HepG2 (cell line): ENCODE results near the gene CCN6. TPM values are rescaled to one million over a fixed set of nuclear protein-coding genes. Genes with fewer than 3 reads are reported as not detected.

Experiments
- GABPB1 ChIP-seq: IDR thresholded peaks from 2 replicates; pipeline ENCODE4 v1.6.1; 2016; ENCODE audit warnings: mild to moderate bottlenecking, missing genetic modification reagents, moderate library complexity, missing compliant biosample characterization
- GATAD1 ChIP-seq: IDR thresholded peaks from 2 replicates; pipeline ENCODE4 v1.6.1; 2016; ENCODE audit warnings: missing genetic modification reagents, missing compliant biosample characterization
- GLMP ChIP-seq: sonication (generic); formaldehyde crosslinking; IDR thresholded peaks from 2 replicates; pipeline ENCODE4 v1.9.0; 2021; ENCODE audit warnings: missing genetic modification reagents, mild to moderate bottlenecking, borderline replicate concordance
- KAT8 ChIP-seq: IDR thresholded peaks from 2 replicates; pipeline ENCODE4 v1.6.1; 2016; ENCODE audit warnings: missing genetic modification reagents, missing compliant biosample characterization
- MAFK ChIP-seq, 2 experiments: IDR thresholded peaks in 1 of 2; conservative IDR thresholded peaks in 1 of 2; 2 replicates each; pipeline ENCODE4 v1.6.1; 2011; ENCODE audit warnings: improper control_type of control experiment in 2 of 2, low read length in 2 of 2
- MTF1 ChIP-seq: sonication (generic); formaldehyde crosslinking; IDR thresholded peaks from 2 replicates; pipeline ENCODE4 v1.5.0; 2020; ENCODE audit warnings: missing genetic modification reagents
- NFIC ChIP-seq: IDR thresholded peaks from 2 replicates; pipeline ENCODE4 v1.6.1; 2012; ENCODE audit warnings: mild to moderate bottlenecking, low read length, inconsistent platforms
- SALL1 ChIP-seq: sonication (generic); formaldehyde crosslinking; IDR thresholded peaks from 2 replicates; pipeline ENCODE4 v1.8.0; 2022; ENCODE audit warnings: mild to moderate bottlenecking, missing genetic modification reagents
- TARDBP ChIP-seq: sonication (generic); formaldehyde crosslinking; IDR thresholded peaks from 2 replicates; pipeline ENCODE4 v1.8.0; 2022; ENCODE audit warnings: mild to moderate bottlenecking, missing genetic modification reagents
- TGIF2 ChIP-seq: IDR thresholded peaks from 2 replicates; pipeline ENCODE4 v1.6.1; 2016; ENCODE audit warnings: control low read depth, missing compliant biosample characterization
- THAP11 ChIP-seq: IDR thresholded peaks from 2 replicates; pipeline ENCODE4 v1.6.1; 2016; ENCODE audit warnings: missing biosample characterization, missing genetic modification reagents
- YEATS2 ChIP-seq: sonication (generic); formaldehyde crosslinking; IDR thresholded peaks from 2 replicates; pipeline ENCODE4 v1.4.0; 2020; ENCODE audit warnings: missing genetic modification reagents, borderline replicate concordance
- ZBTB26 ChIP-seq: IDR thresholded peaks from 2 replicates; pipeline ENCODE4 v1.6.1; 2016; ENCODE audit warnings: missing compliant biosample characterization, missing genetic modification reagents, borderline replicate concordance
- ZBTB33 ChIP-seq: sonication (generic); formaldehyde crosslinking; IDR thresholded peaks from 2 replicates; pipeline ENCODE4 v1.4.0; 2020; ENCODE audit warnings: missing genetic modification reagents
- ZBTB39 ChIP-seq: sonication (generic); formaldehyde crosslinking; IDR thresholded peaks from 2 replicates; pipeline ENCODE4 v1.5.0; 2020; ENCODE audit warnings: missing genetic modification reagents
- ZMAT3 ChIP-seq: sonication (generic); formaldehyde crosslinking; conservative IDR thresholded peaks from 2 replicates; pipeline ENCODE4 v1.7.0; 2021; ENCODE audit warnings: missing genetic modification reagents
- ZNF512B ChIP-seq: sonication (generic); formaldehyde crosslinking; IDR thresholded peaks from 2 replicates; pipeline ENCODE4 v1.5.1; 2020; ENCODE audit warnings: missing genetic modification reagents, mild to moderate bottlenecking, borderline replicate concordance
- ZNF547 ChIP-seq: sonication (generic); formaldehyde crosslinking; IDR thresholded peaks from 2 replicates; pipeline ENCODE4 v1.5.1; 2020; ENCODE audit warnings: mild to moderate bottlenecking, missing genetic modification reagents
- ZNF737 ChIP-seq: sonication (generic); formaldehyde crosslinking; IDR thresholded peaks from 2 replicates; pipeline ENCODE4 v1.5.0; 2020; ENCODE audit warnings: missing genetic modification reagents, mild to moderate bottlenecking, borderline replicate concordance
- polyA plus RNA-seq, 8 experiments: library from polyadenylated mRNA; depleted of rRNA in 3 of 8; stranded (reverse) in 7 of 8; unstranded in 1 of 8; fragments of >200 nt; fragmentation: Illumina TruSeq in 4 of 8; extraction: Trizol in 4 of 8; gene quantifications; 2 replicates each; pipeline versions ENCODE4 v1.2.1 to v1.2.3, GENCODE V29; 2011 to 2016; ENCODE audit warnings: low read depth in 4 of 8, missing spikeins in 1 of 8, mixed read lengths in 1 of 8; ENCODE audit not compliant: insufficient read depth in 1 of 8
- total RNA-seq, 5 experiments: library from RNA; depleted of rRNA; stranded (reverse); fragments of >200 nt; fragmentation: Illumina TruSeq; extraction: Trizol; gene quantifications; 2 replicates each; pipeline ENCODE4 v1.2.3, GENCODE V29; 2016; ENCODE audit warnings: low read depth in 1 of 5

The CCN6 gene
- total and polyA plus RNA-seq, 2 of the 13 experiments (the other 11 are each of a cell fraction or from before 2014, with no cell fraction given): not detected

- TF ChIP-seq MAFK (conservative IDR thresholded peaks at IDR 0.05 in 1 of 2, IDR thresholded peaks at IDR 0.05 in 1 of 2; ENCODE audit: low read length in 2 of 2) (0 out of 4 replicates have a peak, but pooled peaks have one; percentile 5 to 25), TARDBP (no peak), ZBTB33 (CRISPR knock-in tag) (peak; percentile 20; the same call in 1 of the 2 replicates), YEATS2 (0 out of 2 replicates have a peak, but pooled peaks have one; percentile 42), ZNF737 (CRISPR knock-in tag) (no peak), THAP11 (peak; percentile 49), ZBTB26 (peak; percentile 88), GABPB1 (peak; percentile 44), SALL1 (CRISPR knock-in tag) (peak; percentile 63), ZBTB39 (CRISPR knock-in tag) (no peak), GLMP (CRISPR knock-in tag) (no peak), ZNF547 (CRISPR knock-in tag) (peak; percentile 58), ZNF512B (CRISPR knock-in tag) (peak; percentile 70; the same call in 1 of the 2 replicates), GATAD1 (peak; percentile 63; the same call in 1 of the 2 replicates), MTF1 (CRISPR knock-in tag) (no peak), NFIC (no peak), TGIF2 (CRISPR knock-in tag) (0 out of 2 replicates have a peak, but pooled peaks have one; percentile 37), ZMAT3 (CRISPR knock-in tag) (no peak), KAT8 (CRISPR knock-in tag) (peak; percentile 61; the same call in 1 of the 2 replicates)
Observed at GRCh38 chr6:112043032-112044007, 10.6 kb upstream of the CCN6 start (continued).
